Measurements from ENCODE around the gene THAP4. TPM values are rescaled to one million over a fixed set of nuclear protein-coding genes. Genes with fewer than 3 reads are reported as not detected.
A peak's percentile ranks its signal among the peaks of the same experiment; 100 is the strongest.

The THAP4 gene
- total RNA-seq, 3 donors from 2014 or later = 58.6 to 61.8 (median 59.0) TPM

GRCh38 chr2:241545523-241546473 lies 91.2 kb downstream of the THAP4 start:
- Mint-ChIP-seq H3K27me3 (ENCODE audit: low read depth) (peaks cover 22% of the 10 kb centered on the region), H3K4me3 (no peak overlapping the region), H3K9me3 (no peaks in the 10 kb centered on the region), H3K4me1 (ENCODE audit: low read depth) (peaks cover under 1% of the 10 kb centered on the region), H3K36me3 (ENCODE audit: insufficient read depth) (no peaks in the 10 kb centered on the region)
- DNase-seq (no peak), ATAC-seq (no peak)

GRCh38 chr2:241545106-241545505 lies 91.9 kb downstream of the THAP4 start:
- no peaks in the 10 kb centered on the region for H3K9me3 Mint-ChIP-seq
- no peak overlapping the region for H3K4me3 Mint-ChIP-seq
- DNase-seq (no peak), ATAC-seq (no peak)
- H3K27me3 Mint-ChIP-seq (ENCODE audit: low read depth) = peaks cover 26% of the 10 kb centered on the region
- H3K4me1 Mint-ChIP-seq (ENCODE audit: low read depth) = peaks cover 3% of the 10 kb centered on the region
- H3K36me3 Mint-ChIP-seq (ENCODE audit: insufficient read depth) = no peaks in the 10 kb centered on the region

GRCh38 chr2:241542278-241542605 lies 94.7 kb downstream of the THAP4 start:
- DNase-seq = no peak
- H3K4me3 Mint-ChIP-seq = no peak overlapping the region
- peaks cover 25% of the 10 kb centered on the region for H3K27me3 Mint-ChIP-seq (ENCODE audit: low read depth)
- H3K9me3 Mint-ChIP-seq = no peaks in the 10 kb centered on the region
- H3K36me3 Mint-ChIP-seq (ENCODE audit: insufficient read depth) = no peaks in the 10 kb centered on the region
- peaks cover 3% of the 10 kb centered on the region for H3K4me1 Mint-ChIP-seq (ENCODE audit: low read depth)
- no peak for ATAC-seq

- DNase-seq = no peak
- Mint-ChIP-seq H3K4me1 (ENCODE audit: low read depth) (peaks cover 3% of the 10 kb centered on the region), H3K36me3 (ENCODE audit: insufficient read depth) (no peaks in the 10 kb centered on the region), H3K27me3 (ENCODE audit: low read depth) (peaks cover 25% of the 10 kb centered on the region), H3K4me3 (no peak overlapping the region), H3K9me3 (no peaks in the 10 kb centered on the region)
- no peak for ATAC-seq
Measured at GRCh38 chr2:241541564-241542277, 95.2 kb downstream of the THAP4 start.

- Mint-ChIP-seq H3K9me3 (no peaks in the 10 kb centered on the region), H3K4me1 (ENCODE audit: low read depth) (peaks cover 3% of the 10 kb centered on the region), H3K27me3 (ENCODE audit: low read depth) (peaks cover 25% of the 10 kb centered on the region), H3K4me3 (peak overlapping the region; percentile 31), H3K36me3 (ENCODE audit: insufficient read depth) (no peaks in the 10 kb centered on the region)
- DNase-seq (peak; percentile 50), ATAC-seq (peak; percentile 80 to 88)
Measured at GRCh38 chr2:241540771-241541561, 96.0 kb downstream of the THAP4 start.

- peak overlapping the region; percentile 31 for H3K4me3 Mint-ChIP-seq
- no peaks in the 10 kb centered on the region for H3K9me3 Mint-ChIP-seq
- peaks cover 3% of the 10 kb centered on the region for H3K4me1 Mint-ChIP-seq (ENCODE audit: low read depth)
- no peaks in the 10 kb centered on the region for H3K36me3 Mint-ChIP-seq (ENCODE audit: insufficient read depth)
- ATAC-seq (no peak), DNase-seq (no peak)
- peaks cover 25% of the 10 kb centered on the region for H3K27me3 Mint-ChIP-seq (ENCODE audit: low read depth)
Measured at GRCh38 chr2:241540401-241540770, 96.6 kb downstream of the THAP4 start.

GRCh38 chr2:241539616-241540374 lies 97.2 kb downstream of the THAP4 start:
- no peak overlapping the region for H3K4me3 Mint-ChIP-seq
- H3K27me3 Mint-ChIP-seq (ENCODE audit: low read depth) = peaks cover 25% of the 10 kb centered on the region
- no peaks in the 10 kb centered on the region for H3K9me3 Mint-ChIP-seq
- H3K4me1 Mint-ChIP-seq (ENCODE audit: low read depth) = peaks cover 3% of the 10 kb centered on the region
- no peaks in the 10 kb centered on the region for H3K36me3 Mint-ChIP-seq (ENCODE audit: insufficient read depth)
- no peak for DNase-seq
- ATAC-seq = no peak

- no peak for ATAC-seq
Measured at GRCh38 chr2:241538838-241539615, 97.9 kb downstream of the THAP4 start.

GRCh38 chr2:241535871-241536655 lies 100.9 kb downstream of the THAP4 start:
- no peaks in the 10 kb centered on the region for H3K9me3 Mint-ChIP-seq
- no peak for DNase-seq
- H3K4me3 Mint-ChIP-seq = no peak overlapping the region
- no peak for ATAC-seq
- peaks cover 3% of the 10 kb centered on the region for H3K4me1 Mint-ChIP-seq (ENCODE audit: low read depth)
- no peaks in the 10 kb centered on the region for H3K36me3 Mint-ChIP-seq (ENCODE audit: insufficient read depth)
- peaks cover 10% of the 10 kb centered on the region for H3K27me3 Mint-ChIP-seq (ENCODE audit: low read depth)

More at GRCh38 chr2:241538838-241539615, 97.9 kb downstream of the THAP4 start:
- H3K36me3 Mint-ChIP-seq (ENCODE audit: insufficient read depth) = no peaks in the 10 kb centered on the region
- DNase-seq = no peak
- H3K27me3 Mint-ChIP-seq (ENCODE audit: low read depth) = peaks cover 25% of the 10 kb centered on the region
- peaks cover 3% of the 10 kb centered on the region for H3K4me1 Mint-ChIP-seq (ENCODE audit: low read depth)
- no peak overlapping the region for H3K4me3 Mint-ChIP-seq
- no peaks in the 10 kb centered on the region for H3K9me3 Mint-ChIP-seq

- Mint-ChIP-seq H3K27me3 (ENCODE audit: low read depth) (peaks cover 6% of the 10 kb centered on the region), H3K4me1 (ENCODE audit: low read depth) (no peaks in the 10 kb centered on the region), H3K9me3 (no peaks in the 10 kb centered on the region), H3K4me3 (no peak overlapping the region), H3K36me3 (ENCODE audit: insufficient read depth) (no peaks in the 10 kb centered on the region)
- ATAC-seq (no peak), DNase-seq (no peak)
Measured at GRCh38 chr2:241534701-241535375, 102.1 kb downstream of the THAP4 start.
